ENCODE data around the gene NAPSA. TPM values are rescaled to one million over a fixed set of nuclear protein-coding genes. Genes with fewer than 3 reads are reported as not detected.
A peak's percentile ranks its signal among the peaks of the same experiment; 100 is the strongest.
"Not testable (repeated sequence)": the region's sequence is repeated elsewhere in the genome, so short reads cannot be mapped to it uniquely, and the experiment has no call there.

The NAPSA gene
- total RNA-seq, 4 donors from 2014 or later: 1.3 TPM; not detected in 2

DNA sequence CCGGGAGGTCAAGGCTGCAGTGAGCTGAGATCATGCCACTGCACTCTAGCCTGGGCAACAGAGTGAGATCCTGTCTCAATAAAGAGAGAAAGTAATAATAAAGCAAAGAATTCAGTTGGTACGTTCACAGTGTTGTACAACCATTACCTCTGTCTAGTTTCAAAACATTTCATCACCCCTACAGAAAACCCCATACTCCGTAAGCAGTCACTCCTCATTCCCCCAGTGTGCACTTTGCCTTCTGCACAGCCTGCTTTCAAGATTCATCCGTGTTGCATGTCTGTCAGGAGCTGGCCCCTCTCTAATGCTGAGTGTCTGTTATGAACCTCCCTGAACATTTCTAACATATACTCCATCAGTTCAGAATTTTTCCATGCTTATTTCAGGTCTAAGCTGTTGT lies 28.1 kb upstream of the NAPSA start:
- no peak for TF ChIP-seq CTCF (IDR thresholded peaks at IDR 0.05)
- no peak for DNase-seq (ENCODE audit: low spot score)
- ATAC-seq (ENCODE audit: low FRiP score): no peak

GRCh38 chr19:50392759-50393158 lies 27.3 kb upstream of the NAPSA start:
- DNase-seq (ENCODE audit: low spot score): no peak
- no peak for ATAC-seq (ENCODE audit: low FRiP score)
- TF ChIP-seq CTCF (IDR thresholded peaks at IDR 0.05): no peak

DNA sequence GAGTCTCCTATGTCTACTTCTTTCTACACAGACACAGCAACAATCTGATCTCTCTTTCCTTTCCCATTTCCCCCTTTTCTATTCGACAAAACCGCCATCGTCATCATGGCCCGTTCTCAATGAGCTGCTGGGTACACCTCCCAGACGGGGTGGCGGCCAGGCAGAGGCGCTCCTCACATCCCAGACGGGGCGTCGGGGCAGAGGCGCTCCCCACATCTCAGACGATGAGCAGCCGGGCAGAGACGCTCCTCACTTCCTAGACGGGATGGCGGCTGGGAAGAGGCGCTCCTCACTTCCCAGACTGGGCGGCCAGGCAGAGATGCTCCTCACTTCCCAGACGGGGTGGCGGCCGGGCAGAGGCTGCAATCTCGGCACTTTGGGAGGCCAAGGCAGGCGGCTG lies 25.5 kb upstream of the NAPSA start:
- not testable (repeated sequence) for DNase-seq (ENCODE audit: low spot score); ATAC-seq (ENCODE audit: low FRiP score)

- not testable (repeated sequence) for ATAC-seq (ENCODE audit: low FRiP score); DNase-seq (ENCODE audit: low spot score)
Measured at GRCh38 chr19:50390295-50390694, 24.9 kb upstream of the NAPSA start.

GRCh38 chr19:50387868-50388245 lies 22.4 kb upstream of the NAPSA start:
- ATAC-seq (ENCODE audit: low FRiP score): no peak
- no peak for DNase-seq (ENCODE audit: low spot score)
- TF ChIP-seq CTCF (IDR thresholded peaks at IDR 0.05): no peak

- ATAC-seq (ENCODE audit: low FRiP score) (no peak), DNase-seq (ENCODE audit: low spot score) (no peak)
- TF ChIP-seq CTCF (IDR thresholded peaks at IDR 0.05): no peak
Measured at GRCh38 chr19:50387176-50387867, 21.9 kb upstream of the NAPSA start.

GRCh38 chr19:50384685-50385535 lies 19.5 kb upstream of the NAPSA start:
- DNase-seq (ENCODE audit: low spot score) (no peak), ATAC-seq (ENCODE audit: low FRiP score) (peak; percentile 1)
- TF ChIP-seq CTCF (IDR thresholded peaks at IDR 0.05): no peak
